HG03060 (cell line): Measurements from ENCODE around the gene UNC13B.
A peak's percentile ranks its signal among the peaks of the same experiment; 100 is the strongest.
"Not testable (repeated sequence)": the region's sequence is repeated elsewhere in the genome, so short reads cannot be mapped to it uniquely, and the experiment has no call there.

Experiments
- ATAC-seq: cut with Tn5 transposase; IDR thresholded peaks from one replicate; pipeline ENCODE4 v1.9.1; 2021; ENCODE audit warnings: low read depth, moderate number of reproducible peaks; ENCODE audit not compliant: unreplicated experiment

UNC13B gene

GRCh38 chr9:35161713-35162604 lies at the start of gene UNC13B:
Gene UNC13B (plus strand): TSS chr9:35162009. CDS start chr9:35162284, 275 bp downstream.
- ATAC-seq, result peak; percentile 35

GRCh38 chr9:35112257-35113020 lies 49.4 kb upstream of the UNC13B start:
- ATAC-seq, result no peak

DNA sequence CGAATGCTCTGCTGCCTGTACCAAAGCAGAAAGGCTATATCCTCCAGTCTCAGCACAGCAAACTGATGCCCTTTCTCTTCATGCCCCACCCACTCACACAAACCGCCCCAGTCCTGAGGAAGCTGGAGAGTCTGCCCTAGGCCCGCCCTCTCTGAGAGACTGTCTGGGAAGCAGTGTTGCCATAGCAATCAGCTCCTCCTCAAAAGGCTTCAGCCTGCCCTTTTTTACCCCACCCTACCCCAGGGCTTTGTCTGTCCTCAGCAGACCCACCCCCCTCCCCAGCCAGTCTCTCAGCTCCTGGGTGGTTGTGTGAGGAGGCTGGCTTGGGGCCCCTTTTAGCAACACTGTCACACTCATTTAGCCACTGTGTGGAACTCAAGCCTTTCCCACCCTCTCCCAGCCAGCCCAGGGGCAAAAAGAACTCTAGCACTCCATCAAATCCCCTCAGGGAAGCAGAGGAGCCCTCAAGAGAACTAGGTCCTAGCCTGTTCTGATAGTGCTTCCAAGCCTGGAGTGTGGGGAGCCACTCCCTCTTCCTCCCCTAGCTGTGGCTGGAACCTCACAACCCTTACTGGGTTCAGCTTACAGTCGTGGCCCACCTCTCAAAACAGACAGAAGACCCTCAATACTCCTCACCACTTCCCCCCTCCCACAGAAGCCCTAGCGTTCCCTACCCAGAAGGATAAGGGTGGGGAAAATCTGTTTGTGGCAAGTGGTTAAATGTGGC lies 47.5 kb upstream of the UNC13B start:
- ATAC-seq, result no peak

DNA sequence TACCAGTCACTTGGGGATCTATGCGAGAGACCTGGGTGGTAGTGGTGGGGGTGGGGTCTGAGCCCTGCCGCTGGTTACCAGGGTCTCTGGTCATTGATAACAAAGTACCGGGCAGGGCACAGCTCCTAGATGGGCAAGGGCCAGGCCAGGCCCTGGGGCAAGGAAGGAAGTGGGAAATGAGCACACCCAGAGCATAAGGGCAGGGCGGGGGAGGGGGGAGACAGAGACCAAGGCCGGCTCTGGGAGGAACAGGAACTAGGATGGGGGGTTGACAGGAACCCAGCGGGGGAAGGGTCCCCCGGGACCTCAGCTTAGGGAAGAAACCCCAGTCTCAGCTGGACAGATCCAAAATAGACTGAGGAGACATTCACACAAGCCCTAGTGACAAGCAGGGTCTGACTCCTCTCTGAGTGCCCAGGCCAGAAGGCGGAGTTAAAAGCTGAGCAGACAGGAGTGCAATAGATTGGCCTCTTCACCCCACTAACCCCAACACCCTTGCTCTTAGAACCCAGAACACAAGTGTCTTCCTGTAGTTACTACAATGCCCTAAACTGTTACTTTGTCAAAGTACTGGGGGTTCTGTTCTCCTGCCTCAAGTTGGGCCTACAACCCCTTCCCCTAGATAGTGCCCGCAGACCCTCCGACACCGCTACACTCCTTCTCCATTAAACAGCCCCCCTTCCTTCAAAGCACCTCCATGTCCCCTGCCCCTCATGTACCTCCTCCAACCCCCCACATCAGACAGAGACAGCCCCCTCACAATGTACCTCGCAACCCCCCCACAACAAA lies 46.8 kb upstream of the UNC13B start:
- ATAC-seq, result no peak

DNA sequence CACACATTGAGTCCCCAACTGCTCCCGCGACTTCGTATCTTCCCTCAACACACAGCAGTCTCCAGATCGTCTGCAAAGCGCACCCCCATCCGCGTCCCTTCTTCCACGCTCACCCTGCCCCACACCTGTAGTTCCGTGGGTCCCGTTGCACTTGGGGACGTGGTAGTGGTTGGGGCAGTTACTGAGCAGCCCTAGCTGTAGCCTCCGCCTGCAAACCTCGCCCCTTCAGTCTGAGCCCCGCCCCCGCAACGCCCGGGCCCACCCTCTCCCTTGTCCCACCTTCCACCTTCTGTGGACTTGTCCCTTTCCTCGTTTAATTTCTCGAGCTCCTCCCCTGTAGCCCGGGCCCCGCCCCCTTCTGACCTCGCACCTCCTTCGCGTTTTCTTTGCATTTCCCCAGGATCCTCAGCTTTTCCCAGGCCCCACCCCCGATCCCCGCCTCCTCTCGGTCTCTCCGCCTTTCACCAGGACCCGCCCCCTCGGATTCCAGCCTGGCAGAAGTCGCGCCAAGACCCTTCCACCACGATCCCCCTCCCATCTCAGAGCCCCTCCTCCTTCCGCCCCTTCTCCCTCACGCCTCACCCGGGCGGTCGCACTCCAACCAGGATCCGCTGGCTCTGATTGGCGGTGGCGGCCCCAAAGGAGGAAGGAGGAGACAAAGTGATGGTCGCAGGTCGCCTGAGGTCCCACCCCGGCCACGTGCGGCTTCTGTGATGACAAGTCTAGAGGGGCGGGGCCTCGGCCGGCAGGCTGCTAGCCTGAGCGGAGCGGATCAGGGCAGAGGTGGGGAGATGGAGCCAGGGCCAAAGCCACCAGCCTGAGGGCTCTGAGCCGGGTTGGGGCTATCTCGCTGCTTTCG lies 45.9 kb upstream of the UNC13B start, which contains the start of gene ATOSB:
TSS of gene ATOSB (minus strand) at position 183 of the 859 bp plus-strand sequence. CDS start 7,588 bp downstream, outside the sequence.
- peak; percentile 31 for ATAC-seq

- no peak for ATAC-seq
These were observed 45.3 kb upstream of the UNC13B start for GRCh38 chr9:35116539-35116897.

DNA sequence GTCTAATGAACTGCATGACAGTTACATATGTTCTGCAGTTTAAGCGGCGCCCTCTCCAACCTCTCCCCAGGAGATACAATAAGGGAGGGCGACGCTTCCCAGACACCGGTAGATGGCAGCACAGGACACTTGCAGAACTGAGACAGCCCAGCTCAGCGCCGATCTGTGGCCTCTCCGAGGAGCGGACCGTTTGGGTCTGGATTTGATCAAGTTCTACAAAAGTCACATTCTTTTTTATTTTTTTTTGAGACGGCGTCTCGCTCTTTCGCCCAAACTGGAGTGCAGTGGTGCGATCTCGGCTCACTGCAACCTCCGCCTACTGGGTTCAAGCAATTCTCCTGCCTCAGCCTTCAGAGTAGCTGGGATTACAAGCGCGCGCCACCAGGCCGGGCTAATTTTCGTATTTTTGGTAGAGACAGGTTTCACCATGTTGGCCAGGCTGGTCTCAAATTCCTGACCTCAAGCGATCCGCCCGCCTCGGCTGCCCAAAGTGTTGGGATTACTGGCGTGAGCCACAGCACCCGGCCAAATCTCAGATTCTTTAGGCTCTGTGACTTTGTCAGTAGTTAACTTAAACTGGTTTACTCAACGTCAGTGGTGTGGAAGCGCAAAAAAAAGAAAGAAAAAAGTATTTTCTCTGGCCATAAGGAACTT lies 44.8 kb upstream of the UNC13B start:
- ATAC-seq, result no peak

- ATAC-seq, result no peak
These were observed 26.9 kb upstream of the UNC13B start for GRCh38 chr9:35134920-35135319.

DNA sequence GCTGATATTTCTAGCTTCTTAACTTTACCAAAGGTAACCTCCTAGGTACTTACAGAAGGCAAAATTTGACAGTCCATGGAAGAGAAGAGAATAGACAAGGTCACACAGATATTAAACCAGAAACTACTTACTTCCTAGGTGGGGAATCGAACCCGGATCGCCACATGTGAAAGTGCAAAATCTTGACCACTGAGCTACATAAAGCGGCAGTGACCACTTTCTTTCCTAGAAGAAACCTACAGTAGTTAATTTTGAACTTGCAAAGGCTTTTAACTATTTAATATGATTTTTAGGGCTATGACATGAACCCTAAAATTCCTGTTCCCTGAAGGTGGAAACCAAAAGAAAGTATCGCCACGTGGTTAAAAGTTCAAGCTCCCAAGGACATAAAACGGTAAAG lies 25.8 kb upstream of the UNC13B start:
- ATAC-seq, result no peak

- no peak for ATAC-seq
These were observed 24.9 kb upstream of the UNC13B start for GRCh38 chr9:35136866-35137265.

GRCh38 chr9:35140093-35140492 lies 21.7 kb upstream of the UNC13B start:
- ATAC-seq, result no peak

DNA sequence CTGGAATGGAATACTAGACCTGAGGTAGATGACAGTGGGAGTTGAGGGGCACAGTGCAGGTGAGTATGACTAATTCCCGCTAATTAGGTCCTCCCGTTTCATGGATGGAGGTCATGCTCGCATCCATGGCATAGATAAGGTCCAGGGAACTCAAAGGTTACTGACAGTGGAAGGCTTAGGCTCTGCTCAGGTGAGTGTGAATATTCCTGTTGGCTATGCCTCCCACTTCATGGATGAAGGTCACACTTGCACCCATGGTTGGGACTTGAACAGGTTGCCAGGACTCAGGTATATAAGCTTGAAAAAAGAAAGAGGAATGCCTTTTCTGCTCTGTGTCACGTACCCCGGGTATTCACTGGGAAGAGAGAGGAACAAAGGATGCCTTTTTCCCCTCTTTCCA lies 19.8 kb upstream of the UNC13B start:
- ATAC-seq, result no peak

GRCh38 chr9:35147941-35148563 lies 13.8 kb upstream of the UNC13B start:
- ATAC-seq, result not testable (repeated sequence)

- no peak for ATAC-seq
These were observed 8.9 kb upstream of the UNC13B start for GRCh38 chr9:35152926-35153325.

DNA sequence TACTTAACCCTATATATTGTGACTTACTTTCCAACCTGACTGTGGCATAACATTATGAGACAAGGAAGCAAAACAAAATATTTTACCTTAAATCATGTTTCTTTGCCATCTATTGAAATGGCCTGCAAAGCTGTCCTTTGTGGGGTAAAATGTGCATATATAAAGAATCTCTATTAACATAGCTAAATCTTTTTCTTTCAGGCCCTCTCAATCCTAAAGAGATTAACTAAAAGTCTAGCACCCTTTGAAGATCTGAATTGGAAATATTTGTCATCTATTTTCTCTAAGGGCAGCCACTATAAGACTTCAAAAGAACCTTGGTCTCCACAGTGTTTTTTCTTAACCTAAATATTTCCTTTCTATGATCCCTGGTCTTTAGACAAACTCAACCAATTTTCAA lies 5.0 kb upstream of the UNC13B start:
- ATAC-seq, result no peak

DNA sequence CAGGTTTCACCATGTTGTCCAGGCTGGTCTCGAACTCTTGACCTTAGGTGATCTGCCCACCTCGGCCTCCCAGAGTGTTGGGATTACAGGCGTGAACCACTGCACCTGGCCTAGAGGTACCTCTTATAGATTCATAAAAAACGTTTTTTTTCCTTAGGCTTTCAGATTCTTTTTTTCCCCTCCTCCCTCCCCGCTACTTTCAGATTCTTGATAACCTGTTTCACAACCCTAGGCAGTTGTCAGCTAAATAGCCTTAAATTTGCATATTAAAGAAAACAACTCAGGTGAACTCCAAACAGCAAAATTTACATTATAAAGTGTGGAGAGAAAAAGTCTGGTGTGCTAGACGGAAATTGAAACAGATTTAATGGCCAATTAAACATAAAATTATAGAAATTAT lies 4.0 kb upstream of the UNC13B start:
- not testable (repeated sequence) for ATAC-seq

DNA sequence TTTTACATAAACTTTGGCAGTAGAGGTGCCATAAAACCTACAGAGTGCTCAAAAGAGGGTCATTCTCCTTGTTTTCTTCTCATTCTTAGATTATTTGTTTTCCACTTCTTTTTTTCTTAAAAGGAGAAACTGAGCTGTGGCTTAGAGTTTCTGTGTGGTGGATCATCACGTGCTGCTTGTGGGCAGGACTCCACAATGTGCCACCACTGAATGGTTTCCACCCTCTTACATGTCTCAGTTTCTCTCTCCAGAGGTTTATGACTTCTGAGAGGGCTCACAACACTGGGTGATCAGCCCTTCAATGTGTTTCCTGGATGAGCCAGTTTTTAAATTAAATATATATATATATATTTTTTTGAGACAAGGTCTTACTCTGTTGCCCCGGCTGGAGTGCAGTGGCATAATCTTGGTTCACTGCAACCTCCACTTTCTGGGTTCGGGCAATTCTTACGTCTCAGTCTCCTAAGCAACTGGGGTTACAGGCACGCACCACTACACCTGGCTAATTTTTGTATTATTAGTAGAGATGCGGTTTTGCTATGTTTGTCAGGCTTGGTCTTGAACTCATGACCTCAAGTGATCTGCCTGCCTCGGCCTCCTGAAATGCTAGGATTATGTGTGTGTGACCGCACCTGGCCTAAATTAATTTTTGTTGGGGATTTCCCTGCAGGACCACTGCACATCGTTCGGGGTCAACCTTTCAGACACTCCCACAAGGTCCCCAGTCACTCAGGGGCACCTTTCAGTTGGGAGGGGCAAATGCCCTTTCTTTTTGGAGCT lies 3.1 kb upstream of the UNC13B start:
- ATAC-seq, result no peak
